ENCODE data around the gene FOS.

- no peak for TF ChIP-seq BACH2 (CRISPR knock-in tag; IDR thresholded peaks at IDR 0.05; ENCODE audit: borderline replicate concordance)
- TF ChIP-seq, protein P1, sequence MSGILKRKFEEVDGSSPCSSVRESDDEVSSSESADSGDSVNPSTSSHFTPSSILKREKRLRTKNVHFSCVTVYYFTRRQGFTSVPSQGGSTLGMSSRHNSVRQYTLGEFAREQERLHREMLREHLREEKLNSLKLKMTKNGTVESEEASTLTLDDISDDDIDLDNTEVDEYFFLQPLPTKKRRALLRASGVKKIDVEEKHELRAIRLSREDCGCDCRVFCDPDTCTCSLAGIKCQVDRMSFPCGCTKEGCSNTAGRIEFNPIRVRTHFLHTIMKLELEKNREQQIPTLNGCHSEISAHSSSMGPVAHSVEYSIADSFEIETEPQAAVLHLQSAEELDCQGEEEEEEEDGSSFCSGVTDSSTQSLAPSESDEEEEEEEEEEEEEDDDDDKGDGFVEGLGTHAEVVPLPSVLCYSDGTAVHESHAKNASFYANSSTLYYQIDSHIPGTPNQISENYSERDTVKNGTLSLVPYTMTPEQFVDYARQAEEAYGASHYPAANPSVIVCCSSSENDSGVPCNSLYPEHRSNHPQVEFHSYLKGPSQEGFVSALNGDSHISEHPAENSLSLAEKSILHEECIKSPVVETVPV (CRISPR knock-in tag; IDR thresholded peaks at IDR 0.05), result no peak
- TF ChIP-seq, protein P2, sequence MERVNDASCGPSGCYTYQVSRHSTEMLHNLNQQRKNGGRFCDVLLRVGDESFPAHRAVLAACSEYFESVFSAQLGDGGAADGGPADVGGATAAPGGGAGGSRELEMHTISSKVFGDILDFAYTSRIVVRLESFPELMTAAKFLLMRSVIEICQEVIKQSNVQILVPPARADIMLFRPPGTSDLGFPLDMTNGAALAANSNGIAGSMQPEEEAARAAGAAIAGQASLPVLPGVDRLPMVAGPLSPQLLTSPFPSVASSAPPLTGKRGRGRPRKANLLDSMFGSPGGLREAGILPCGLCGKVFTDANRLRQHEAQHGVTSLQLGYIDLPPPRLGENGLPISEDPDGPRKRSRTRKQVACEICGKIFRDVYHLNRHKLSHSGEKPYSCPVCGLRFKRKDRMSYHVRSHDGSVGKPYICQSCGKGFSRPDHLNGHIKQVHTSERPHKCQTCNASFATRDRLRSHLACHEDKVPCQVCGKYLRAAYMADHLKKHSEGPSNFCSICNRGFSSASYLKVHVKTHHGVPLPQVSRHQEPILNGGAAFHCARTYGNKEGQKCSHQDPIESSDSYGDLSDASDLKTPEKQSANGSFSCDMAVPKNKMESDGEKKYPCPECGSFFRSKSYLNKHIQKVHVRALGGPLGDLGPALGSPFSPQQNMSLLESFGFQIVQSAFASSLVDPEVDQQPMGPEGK (CRISPR knock-in tag; IDR thresholded peaks at IDR 0.05; ENCODE audit: borderline replicate concordance), result no peak
- TF ChIP-seq CREB5 (CRISPR knock-in tag; IDR thresholded peaks at IDR 0.05; ENCODE audit: low read depth), result no peak
- TF ChIP-seq CSDC2 (CRISPR knock-in tag; IDR thresholded peaks at IDR 0.05), result no peak
- TF ChIP-seq ZFP3 (CRISPR knock-in tag; IDR thresholded peaks at IDR 0.05), result no peak
- TF ChIP-seq ZNF8 (CRISPR knock-in tag; IDR thresholded peaks at IDR 0.05), result no peak
- TF ChIP-seq ZFP30 (CRISPR knock-in tag; IDR thresholded peaks at IDR 0.05), result no peak
- TF ChIP-seq TSHZ2 (CRISPR knock-in tag; IDR thresholded peaks at IDR 0.05), result no peak
- no peak for TF ChIP-seq SNAI2 (CRISPR knock-in tag; IDR thresholded peaks at IDR 0.05)
- no peak for TF ChIP-seq ZNF70 (CRISPR knock-in tag; IDR thresholded peaks at IDR 0.05)
- no peak for TF ChIP-seq TCF4 (CRISPR knock-in tag; IDR thresholded peaks at IDR 0.05; ENCODE audit: borderline replicate concordance)
Measured at GRCh38 chr14:75275598-75275997, 3.0 kb upstream of the FOS start.

Measured in SK-N-SH treated with all-trans-retinoic acid at 6 μM for 48 hours (cell line).